Suprapubic skin (tissue), 4 donors: ENCODE results near the gene FAM118A.

Experiments used
- CTCF ChIP-seq, 2 donors: fragments of 200-600 bp in 1 of 2; fragments of 450-650 bp in 1 of 2; sonication (generic) in 1 of 2; IDR thresholded peaks; one replicate each; pipeline ENCODE4 v1.5.1; 2016 to 2019; ENCODE audit warnings: antibody characterized with exemption in 2 of 2, mild to moderate bottlenecking in 1 of 2, moderate library complexity in 1 of 2
- POLR2A ChIP-seq, 2 donors: fragments of 450-650 bp; IDR thresholded peaks; one replicate each; pipeline ENCODE4 v1.6.1; 2017; ENCODE audit warnings: antibody characterized with exemption in 2 of 2, mild to moderate bottlenecking in 2 of 2, moderate library complexity in 2 of 2
- POLR2AphosphoS5 ChIP-seq, 3 donors: sonication (generic); formaldehyde crosslinking; IDR thresholded peaks; one replicate each; pipeline ENCODE4 v1.6.1; 2017; ENCODE audit warnings: antibody characterized with exemption in 3 of 3

- no peak for TF ChIP-seq POLR2AphosphoS5 (IDR thresholded peaks at IDR 0.05)
- no peak for TF ChIP-seq CTCF (IDR thresholded peaks at IDR 0.05)
- no peak for TF ChIP-seq POLR2A (IDR thresholded peaks at IDR 0.05)
Observed at GRCh38 chr22:45278125-45278524, 31.6 kb upstream of the FAM118A start.
